Measurements from ENCODE around the gene PCMTD2. TPM values are rescaled to one million over a fixed set of nuclear protein-coding genes. Genes with fewer than 3 reads are reported as not detected.
"Not testable (repeated sequence)": the region's sequence is repeated elsewhere in the genome, so short reads cannot be mapped to it uniquely, and the experiment has no call there.

Gene PCMTD2
- polyA plus RNA-seq, 4 donors, result 131 to 194 (median 156) TPM

- no peak for DNase-seq (ENCODE audit: low read depth in 4 of 4, low spot score in 3 of 4)
Observed at GRCh38 chr20:64283646-64284045, 28.1 kb downstream of the PCMTD2 start.

- not testable (repeated sequence) for DNase-seq (ENCODE audit: low read depth in 4 of 4, low spot score in 3 of 4)
Observed at GRCh38 chr20:64285579-64286446, 30.3 kb downstream of the PCMTD2 start.

- DNase-seq (ENCODE audit: low read depth in 4 of 4, low spot score in 3 of 4), result not testable (repeated sequence)
Observed at GRCh38 chr20:64286447-64287263, 31.1 kb downstream of the PCMTD2 start.

- not testable (repeated sequence) for DNase-seq (ENCODE audit: low read depth in 4 of 4, low spot score in 3 of 4)
Observed at GRCh38 chr20:64287264-64287590, 31.7 kb downstream of the PCMTD2 start.

- DNase-seq (ENCODE audit: low read depth in 4 of 4, low spot score in 3 of 4), result not testable (repeated sequence)
Observed at GRCh38 chr20:64292167-64292566, 36.6 kb downstream of the PCMTD2 start.

GRCh38 chr20:64303086-64303485 lies 47.5 kb downstream of the PCMTD2 start:
- not testable (repeated sequence) for DNase-seq (ENCODE audit: low read depth in 4 of 4, low spot score in 3 of 4)

GRCh38 chr20:64313761-64314160 lies 58.2 kb downstream of the PCMTD2 start:
- not testable (repeated sequence) for DNase-seq (ENCODE audit: low read depth in 4 of 4, low spot score in 3 of 4)

GRCh38 chr20:64315381-64315780 lies 59.8 kb downstream of the PCMTD2 start:
- DNase-seq (ENCODE audit: low read depth in 4 of 4, low spot score in 3 of 4), result not testable (repeated sequence)

- not testable (repeated sequence) for DNase-seq (ENCODE audit: low read depth in 4 of 4, low spot score in 3 of 4)
Observed at GRCh38 chr20:64315884-64316283, 60.3 kb downstream of the PCMTD2 start.

- DNase-seq (ENCODE audit: low read depth in 4 of 4, low spot score in 3 of 4), result not testable (repeated sequence)
Observed at GRCh38 chr20:64316415-64317083, 61.0 kb downstream of the PCMTD2 start.

- DNase-seq (ENCODE audit: low read depth in 4 of 4, low spot score in 3 of 4), result not testable (repeated sequence)
Observed at GRCh38 chr20:64317331-64317730, 61.8 kb downstream of the PCMTD2 start.

- not testable (repeated sequence) for DNase-seq (ENCODE audit: low read depth in 4 of 4, low spot score in 3 of 4)
Observed at GRCh38 chr20:64318056-64318455, 62.5 kb downstream of the PCMTD2 start.

GRCh38 chr20:64322031-64322789 lies 66.7 kb downstream of the PCMTD2 start:
- DNase-seq (ENCODE audit: low read depth in 4 of 4, low spot score in 3 of 4), result not testable (repeated sequence)

Other genes starting within 250 kb of the PCMTD2 start
- 1 to 10 TPM in 1 of 4 donors, under 1 TPM in 3; 0.37 to 1.4 (median 0.77) TPM for gene C20orf204, start 219.6 kb upstream of the PCMTD2 start, polyA plus RNA-seq (ENCODE audit: insufficient read length in 4 of 4)
- gene SOX18, start 206.1 kb upstream of the PCMTD2 start, polyA plus RNA-seq (ENCODE audit: insufficient read length in 4 of 4), result 10 to 100 TPM in 1 of 4 donors, 1 to 10 TPM in 3; 5.7 to 13.6 (median 8.1) TPM
- gene TCEA2, start 192.6 kb upstream of the PCMTD2 start, polyA plus RNA-seq (ENCODE audit: insufficient read length in 4 of 4), result 10 to 100 TPM; 63.9 to 97.6 (median 77.2) TPM
- gene RGS19, start 176.2 kb upstream of the PCMTD2 start, polyA plus RNA-seq (ENCODE audit: insufficient read length in 4 of 4), result 1 to 10 TPM; 3.9 to 9.1 (median 6.9) TPM
- gene OPRL1, start 175.7 kb upstream of the PCMTD2 start, polyA plus RNA-seq (ENCODE audit: insufficient read length in 4 of 4), result 1 to 10 TPM in 3 of 4 donors, under 1 TPM in 1; 0.64 to 1.5 (median 1.2) TPM
- under 1 TPM in 2 of 4 donors, not detected in 2; 0.17 to 0.21 TPM for gene LKAAEAR1, start 171.3 kb upstream of the PCMTD2 start, polyA plus RNA-seq (ENCODE audit: insufficient read length in 4 of 4)
- gene NPBWR2, start 148.2 kb upstream of the PCMTD2 start, polyA plus RNA-seq (ENCODE audit: insufficient read length in 4 of 4), result not detected
- gene MYT1, start 91.3 kb upstream of the PCMTD2 start, polyA plus RNA-seq (ENCODE audit: insufficient read length in 4 of 4), result under 1 TPM; 0.23 to 0.79 (median 0.52) TPM